Right cardiac atrium (tissue), 5 donors: Measurements from ENCODE around the gene SLC5A1. TPM values are rescaled to one million over a fixed set of nuclear protein-coding genes. Genes with fewer than 3 reads are reported as not detected.

Experiments used
- ATAC-seq, 2 donors: fragments of 200-7000 bp; cut with Tn5 transposase; one replicate each; pipeline versions ENCODE4 v1.8.0 to v1.9.1; 2020; ENCODE audit warnings: moderate library complexity in 2 of 2, mild to moderate bottlenecking in 1 of 2
- DNase-seq, 3 donors: peaks; one replicate each; pipeline ENCODE4 v3.0.0-alpha.2; 2020
- H3K27ac ChIP-seq: one replicate; pipeline ENCODE4 v1.5.1; 2013; ENCODE audit warnings: mild to moderate bottlenecking, low read length, control low read depth, moderate library complexity
- H3K27me3 ChIP-seq: one replicate; pipeline ENCODE4 v1.6.1; 2013; ENCODE audit not compliant: control insufficient read depth, insufficient read depth
- H3K4me1 ChIP-seq: one replicate; pipeline ENCODE4 v1.6.1; 2013; ENCODE audit warnings: low read length; ENCODE audit not compliant: control insufficient read depth, insufficient read depth
- H3K4me3 ChIP-seq: one replicate; pipeline ENCODE4 v1.5.1; 2013; ENCODE audit warnings: low read length, control low read depth
- H3K9me3 ChIP-seq: one replicate; pipeline ENCODE4 v1.6.1; 2013; ENCODE audit warnings: low read length; ENCODE audit not compliant: control insufficient read depth
- WGBS: extraction: QIAGEN DNeasy Blood & Tissue Kit; methylation state at CpG from one replicate; pipeline ENCODE4 v1.1.7; 2013; 5-methylcytosine and 5-hydroxymethylcytosine counted together
- intact Hi-C, 4 donors: fragments of 100-400 bp; cut with DNase I; formaldehyde crosslinking; loops; one replicate each; pipeline versions ENCODE4 v1.11.0 to v1.14.0; 2022 to 2023
- polyA plus RNA-seq: library from polyadenylated mRNA; stranded (reverse); fragments of 200-250 nt; gene quantifications from one replicate; pipeline ENCODE4 v1.2.3, GENCODE V29; 2013
- total RNA-seq, 4 donors: library from RNA; stranded (reverse); fragmentation: NEBNext Ultra II Directional; extraction: Animal tissue kit (Norgen Biotek cat#: 25700); gene quantifications; one replicate each; pipeline ENCODE4 v1.2.1, GENCODE V29; 2021
- donor health status: healthy with polysubstance abuse.
- donor health status: DM: no; HTN: yes; CAD: no.
- donor health status: DM: no; HTN: no; CAD: no.
- donor health status: DM: no; HTN: yes; CAD: no; lungs with severe emphysema.
- donor health status: DM: yes; HTN: yes; CAD: no.

SLC5A1 gene
- total and polyA plus RNA-seq, 5 donors, result 49.5 to 98.2 (median 75.2) TPM

GRCh38 chr22:32073262-32073661 is 30.2 kb downstream of the SLC5A1 start:
- no peaks in the 10 kb centered on the region for H3K9me3 ChIP-seq
- H3K27me3 ChIP-seq, result no peaks in the 10 kb centered on the region
- DNase-seq (no peak), ATAC-seq (no peak)
- peaks cover 6% of the 10 kb centered on the region for H3K4me1 ChIP-seq
- H3K4me3 ChIP-seq, result no peak overlapping the region
- 84% methylated on average over 7 of the region's 7 CpGs for WGBS
- no peak overlapping the region for H3K27ac ChIP-seq
- intact Hi-C loops, result no loop called here

- 80% methylated on average over 5 of the region's 5 CpGs for WGBS
- no peaks in the 10 kb centered on the region for H3K27me3 ChIP-seq
- no peak overlapping the region for H3K4me3 ChIP-seq
- DNase-seq, result no peak
- ATAC-seq, result no peak
- H3K27ac ChIP-seq, result no peak overlapping the region
- H3K4me1 ChIP-seq, result peaks cover 6% of the 10 kb centered on the region
- intact Hi-C loops, result no loop called here
- H3K9me3 ChIP-seq, result no peaks in the 10 kb centered on the region
These were observed 30.8 kb downstream of the SLC5A1 start for GRCh38 chr22:32073823-32074380.

- Histone ChIP-seq H3K4me1 (peaks cover 7% of the 10 kb centered on the region), H3K4me3 (no peak overlapping the region), H3K27me3 (no peaks in the 10 kb centered on the region), H3K27ac (no peak overlapping the region), H3K9me3 (no peaks in the 10 kb centered on the region)
- intact Hi-C loops, result loop anchor here in 1 of 4 donors (5.0 kb wide), 1 partner anchor 99 kb away; no protein-coding TSS in a partner anchor
- ATAC-seq (no peak), DNase-seq (no peak)
- WGBS, result 68% methylated on average over 10 of the region's 10 CpGs
These were observed 33.1 kb downstream of the SLC5A1 start for GRCh38 chr22:32075997-32076760.

- Histone ChIP-seq H3K9me3 (no peaks in the 10 kb centered on the region), H3K27me3 (no peaks in the 10 kb centered on the region), H3K4me3 (no peak overlapping the region), H3K4me1 (peaks cover 7% of the 10 kb centered on the region), H3K27ac (no peak overlapping the region)
- no peak for ATAC-seq
- no peak for DNase-seq
- intact Hi-C loops, result loop anchor here in 1 of 4 donors (5.0 kb wide), 1 partner anchor 99 kb away; no protein-coding TSS in a partner anchor
- WGBS, result 22% methylated on average over 6 of the region's 6 CpGs
These were observed 33.7 kb downstream of the SLC5A1 start for GRCh38 chr22:32076761-32077084.

- WGBS, result 39% methylated on average over 1 of the region's 1 CpG
- Histone ChIP-seq H3K27me3 (no peaks in the 10 kb centered on the region), H3K4me3 (no peak overlapping the region), H3K27ac (no peak overlapping the region), H3K9me3 (no peaks in the 10 kb centered on the region), H3K4me1 (peaks cover 7% of the 10 kb centered on the region)
- intact Hi-C loops, result loop anchor here in 1 of 4 donors (5.0 kb wide), 1 partner anchor 100 kb away; no protein-coding TSS in a partner anchor
- DNase-seq, result no peak
- no peak for ATAC-seq
These were observed 34.1 kb downstream of the SLC5A1 start for GRCh38 chr22:32077151-32077550.

- Histone ChIP-seq H3K27me3 (no peaks in the 10 kb centered on the region), H3K27ac (no peak overlapping the region), H3K4me1 (peaks cover 7% of the 10 kb centered on the region), H3K9me3 (no peaks in the 10 kb centered on the region), H3K4me3 (no peak overlapping the region)
- DNase-seq (no peak), ATAC-seq (peak; percentile 42 to 44)
- WGBS, result 26% methylated on average over 7 of the region's 7 CpGs
- intact Hi-C loops, result loop anchor here (5.0 to 10.0 kb wide), 2 partner anchors 102 to 105 kb away; no protein-coding TSS in a partner anchor
These were observed 36.3 kb downstream of the SLC5A1 start for GRCh38 chr22:32079130-32080089.

GRCh38 chr22:32080904-32081303 is 37.8 kb downstream of the SLC5A1 start:
- 88% methylated on average over 4 of the region's 4 CpGs for WGBS
- ATAC-seq (peak; percentile 35 to 49), DNase-seq (no peak)
- peaks cover 5% of the 10 kb centered on the region for H3K4me1 ChIP-seq
- intact Hi-C loops, result loop anchor here in 3 of 4 donors (5.0 to 10.0 kb wide), 2 partner anchors 104 to 106 kb away; no protein-coding TSS in a partner anchor
- no peaks in the 10 kb centered on the region for H3K27me3 ChIP-seq
- no peak overlapping the region for H3K27ac ChIP-seq
- no peak overlapping the region for H3K4me3 ChIP-seq
- H3K9me3 ChIP-seq, result no peaks in the 10 kb centered on the region

- Histone ChIP-seq H3K4me3 (no peak overlapping the region), H3K27ac (no peak overlapping the region), H3K9me3 (no peaks in the 10 kb centered on the region), H3K27me3 (no peaks in the 10 kb centered on the region), H3K4me1 (peaks cover 3% of the 10 kb centered on the region)
- WGBS, result 83% methylated on average over 1 of the region's 1 CpG
- intact Hi-C loops, result loop anchor here in 3 of 4 donors (5.0 to 10.0 kb wide), 2 partner anchors 105 to 108 kb away; no protein-coding TSS in a partner anchor
- ATAC-seq (no peak), DNase-seq (no peak)
These were observed 39.3 kb downstream of the SLC5A1 start for GRCh38 chr22:32082331-32082730.

GRCh38 chr22:32083000-32083399 is 39.9 kb downstream of the SLC5A1 start:
- peaks cover 3% of the 10 kb centered on the region for H3K4me1 ChIP-seq
- WGBS, result 53% methylated on average over 6 of the region's 6 CpGs

GRCh38 chr22:32083814-32084213 is 40.8 kb downstream of the SLC5A1 start:
- DNase-seq, result no peak
- no peak for ATAC-seq
- intact Hi-C loops, result loop anchor here in 3 of 4 donors (5.0 to 10.0 kb wide), 2 partner anchors 107 to 109 kb away; no protein-coding TSS in a partner anchor

More at GRCh38 chr22:32083000-32083399, 39.9 kb downstream of the SLC5A1 start:
- ATAC-seq, result no peak
- no peaks in the 10 kb centered on the region for H3K27me3 ChIP-seq
- H3K9me3 ChIP-seq, result no peaks in the 10 kb centered on the region
- intact Hi-C loops, result loop anchor here in 3 of 4 donors (5.0 to 10.0 kb wide), 2 partner anchors 106 to 108 kb away; no protein-coding TSS in a partner anchor
- H3K27ac ChIP-seq, result no peak overlapping the region
- H3K4me3 ChIP-seq, result no peak overlapping the region
- no peak for DNase-seq

More at GRCh38 chr22:32083814-32084213, 40.8 kb downstream of the SLC5A1 start:
- H3K9me3 ChIP-seq, result no peaks in the 10 kb centered on the region
- H3K4me1 ChIP-seq, result peaks cover 3% of the 10 kb centered on the region
- no peaks in the 10 kb centered on the region for H3K27me3 ChIP-seq
- H3K4me3 ChIP-seq, result no peak overlapping the region
- H3K27ac ChIP-seq, result no peak overlapping the region
